GM12801 (cell line): Measurements from ENCODE around the gene VAMP2.

ENCODE experiments used
- TF ChIP-seq, protein P1 (sequence below): IDR thresholded peaks from one replicate; pipeline ENCODE4 v1.5.1; 2011; ENCODE audit warnings: control low read depth; ENCODE audit not compliant: insufficient read length; ENCODE audit errors: extremely low read depth

Gene VAMP2

DNA sequence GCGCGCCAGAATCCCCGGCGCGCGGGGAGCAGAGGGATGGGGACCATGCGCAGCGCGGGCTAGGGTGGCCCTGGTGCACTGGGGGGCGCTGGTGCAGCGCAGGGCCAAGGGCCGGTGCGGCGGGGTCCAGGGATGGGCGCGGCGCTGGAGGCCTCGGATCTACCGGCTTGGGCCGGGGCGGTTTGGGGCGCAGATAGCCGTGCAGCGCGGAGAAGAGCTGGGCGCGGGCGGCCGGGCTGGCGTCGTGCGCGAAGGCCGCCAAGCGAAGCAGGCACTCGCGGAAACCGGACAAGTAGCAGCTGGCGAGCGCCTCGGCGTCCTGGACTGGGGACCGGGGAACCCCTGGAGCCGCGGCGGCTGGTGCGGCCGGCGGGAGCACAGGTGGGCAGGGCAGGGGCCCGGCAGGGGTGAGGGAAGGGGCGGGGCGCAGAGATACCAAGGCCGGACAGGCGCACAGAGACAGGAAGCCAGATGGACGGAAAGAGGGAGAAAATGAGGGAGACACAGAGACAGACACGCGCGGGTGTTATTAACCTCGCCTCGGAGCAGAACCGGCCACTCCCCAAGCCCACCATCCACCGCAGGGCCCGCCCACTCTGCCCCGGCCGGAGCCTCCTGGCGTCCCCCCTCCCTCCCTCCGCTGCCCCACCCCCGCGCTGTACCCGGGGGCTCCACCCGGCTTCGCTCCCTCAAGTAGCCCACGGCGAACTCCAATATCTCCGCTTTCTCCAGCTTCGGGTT is 40.9 kb downstream of the VAMP2 start:
- TF ChIP-seq, protein P1, sequence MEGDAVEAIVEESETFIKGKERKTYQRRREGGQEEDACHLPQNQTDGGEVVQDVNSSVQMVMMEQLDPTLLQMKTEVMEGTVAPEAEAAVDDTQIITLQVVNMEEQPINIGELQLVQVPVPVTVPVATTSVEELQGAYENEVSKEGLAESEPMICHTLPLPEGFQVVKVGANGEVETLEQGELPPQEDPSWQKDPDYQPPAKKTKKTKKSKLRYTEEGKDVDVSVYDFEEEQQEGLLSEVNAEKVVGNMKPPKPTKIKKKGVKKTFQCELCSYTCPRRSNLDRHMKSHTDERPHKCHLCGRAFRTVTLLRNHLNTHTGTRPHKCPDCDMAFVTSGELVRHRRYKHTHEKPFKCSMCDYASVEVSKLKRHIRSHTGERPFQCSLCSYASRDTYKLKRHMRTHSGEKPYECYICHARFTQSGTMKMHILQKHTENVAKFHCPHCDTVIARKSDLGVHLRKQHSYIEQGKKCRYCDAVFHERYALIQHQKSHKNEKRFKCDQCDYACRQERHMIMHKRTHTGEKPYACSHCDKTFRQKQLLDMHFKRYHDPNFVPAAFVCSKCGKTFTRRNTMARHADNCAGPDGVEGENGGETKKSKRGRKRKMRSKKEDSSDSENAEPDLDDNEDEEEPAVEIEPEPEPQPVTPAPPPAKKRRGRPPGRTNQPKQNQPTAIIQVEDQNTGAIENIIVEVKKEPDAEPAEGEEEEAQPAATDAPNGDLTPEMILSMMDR = no peak

- TF ChIP-seq, protein P1 = no peak
These were observed 41.4 kb downstream of the VAMP2 start for GRCh38 chr17:8121407-8121680.

- TF ChIP-seq, protein P1 = no peak
These were observed 42.0 kb downstream of the VAMP2 start for GRCh38 chr17:8120520-8121406.

DNA sequence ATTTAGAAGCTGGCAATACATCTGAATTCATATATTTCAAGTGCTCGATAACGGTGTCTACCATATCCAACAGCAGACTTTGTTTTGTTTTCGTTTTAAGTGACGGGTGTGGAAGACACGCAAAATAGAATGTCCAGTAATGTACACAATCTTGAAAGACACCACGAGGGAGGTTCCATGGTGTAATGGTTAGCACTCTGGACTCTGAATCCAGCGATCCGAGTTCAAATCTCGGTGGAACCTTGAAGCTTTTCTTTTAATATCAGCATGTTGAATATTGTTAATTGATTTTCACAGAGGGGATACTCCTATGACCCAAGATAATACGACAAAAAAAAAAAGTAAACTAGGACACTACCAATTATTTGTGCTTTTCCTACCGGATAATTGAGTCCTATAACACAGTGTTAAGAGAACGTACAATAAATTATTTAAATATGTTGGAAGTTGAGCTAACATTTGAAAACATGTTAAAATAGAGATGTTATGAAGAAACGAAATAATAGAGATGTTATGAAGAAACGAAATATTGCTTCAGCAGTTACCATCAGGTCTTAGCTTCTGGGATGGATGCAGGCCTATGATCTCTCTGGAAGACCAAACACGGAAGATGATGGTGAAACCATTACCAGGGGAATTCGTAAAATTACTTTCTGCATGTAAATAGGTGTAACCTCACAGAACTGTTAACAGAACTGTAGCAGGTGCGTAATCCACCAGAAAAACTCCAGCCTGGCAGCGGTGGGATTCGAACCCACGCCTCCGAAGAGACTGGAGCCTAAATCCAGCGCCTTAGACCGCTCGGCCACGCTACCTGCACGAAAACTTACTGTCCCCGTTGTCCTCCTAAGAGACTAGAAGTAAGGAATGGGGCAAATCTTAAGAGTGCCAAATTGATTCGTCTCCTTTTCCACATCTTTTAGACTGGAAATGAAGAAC is 42.9 kb downstream of the VAMP2 start:
- TF ChIP-seq, protein P1 = no peak

DNA sequence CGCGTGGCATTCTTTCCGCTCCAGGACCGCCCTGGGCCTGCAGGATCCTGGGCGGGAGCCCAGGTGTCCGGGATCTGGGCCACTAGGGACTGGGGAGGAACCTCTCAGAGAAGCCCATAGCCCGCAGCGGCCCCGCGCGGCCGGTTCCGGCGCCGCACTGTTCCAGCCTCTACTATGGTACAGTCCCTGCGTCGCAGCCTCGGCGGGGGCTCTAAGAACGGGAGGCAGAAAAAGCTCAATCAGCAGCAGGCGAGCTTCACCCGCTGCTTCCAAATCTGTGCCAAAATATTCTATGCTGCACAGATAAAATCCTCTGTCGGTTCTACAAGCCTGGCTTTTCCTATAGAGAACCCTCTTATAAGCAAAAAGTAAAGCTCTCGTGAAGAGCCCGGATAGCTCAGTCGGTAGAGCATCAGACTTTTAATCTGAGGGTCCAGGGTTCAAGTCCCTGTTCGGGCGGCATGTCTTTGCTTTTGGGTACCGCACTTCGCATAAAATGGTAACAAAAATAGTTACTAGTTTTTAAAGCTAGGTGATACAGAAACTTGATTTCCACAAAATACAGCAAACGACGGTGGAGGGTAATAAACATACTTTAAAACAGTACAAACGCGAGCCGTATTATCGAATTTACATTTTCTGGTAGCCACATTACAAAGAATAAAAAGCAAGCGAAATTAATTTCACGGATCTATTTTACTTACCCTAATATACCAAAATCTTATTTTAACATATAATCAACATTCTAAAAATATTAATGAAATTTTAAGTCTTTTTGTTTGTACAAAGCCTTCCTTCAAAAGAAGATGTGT is 43.8 kb downstream of the VAMP2 start:
- TF ChIP-seq, protein P1 = peak; percentile 56

DNA sequence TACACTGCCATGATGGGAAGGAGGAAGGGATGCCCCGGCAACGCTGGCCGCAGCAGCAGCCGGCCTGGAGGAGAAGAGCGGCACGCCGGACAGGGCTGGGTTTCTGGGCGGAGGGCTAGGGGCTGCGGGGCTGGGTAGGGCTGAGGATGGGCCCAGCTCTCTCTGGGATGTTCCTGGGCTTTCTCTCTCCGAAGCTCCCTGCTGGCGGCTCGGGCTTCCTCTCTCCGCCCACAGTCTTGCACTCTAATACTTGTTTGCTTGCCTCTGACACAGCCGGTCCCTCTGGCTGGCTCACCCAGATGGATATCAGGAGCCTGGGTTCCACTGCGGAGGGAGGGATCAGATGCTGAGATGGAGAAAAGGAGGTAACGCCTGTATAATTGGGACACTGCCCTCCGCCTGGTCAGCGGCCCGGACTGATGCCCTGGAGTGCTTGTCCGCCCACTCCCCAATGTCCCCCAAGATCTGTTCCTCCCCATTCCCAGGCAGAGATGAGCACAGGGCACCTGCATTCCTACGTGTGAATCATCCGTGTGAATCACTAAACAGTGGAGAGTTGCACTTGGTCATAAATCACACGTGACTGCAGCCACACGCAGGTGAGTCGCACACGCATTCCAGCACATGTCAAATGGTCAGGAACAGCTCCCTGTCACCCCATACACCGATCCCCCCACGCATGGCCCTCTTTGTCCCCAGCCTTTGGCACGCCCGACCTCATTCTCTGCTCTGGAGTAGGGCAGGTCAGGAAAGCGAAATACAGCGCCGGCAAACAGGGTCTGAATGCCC is 44.6 kb downstream of the VAMP2 start, which contains the start of gene ALOXE3:
Gene ALOXE3, minus strand, starts transcription at position 535 of the 789 bp plus-strand sequence. Its CDS starts 524 bp downstream, at position 11.
- TF ChIP-seq, protein P1 = no peak
